Neutrophil (primary cell): ENCODE data around the gene RET.

ENCODE experiments used
- H3K27ac ChIP-seq: fragments of 200-600 bp; sonication (generic); 2 replicates; pipeline ENCODE4 v1.5.1; 2016; ENCODE audit warnings: mild to moderate bottlenecking, moderate library complexity
- H3K27me3 ChIP-seq: fragments of 200-600 bp; sonication (generic); 2 replicates; pipeline ENCODE4 v1.6.0; 2016; ENCODE audit warnings: mild to moderate bottlenecking
- H3K36me3 ChIP-seq: fragments of 200-600 bp; sonication (generic); 2 replicates; pipeline ENCODE4 v1.5.1; 2017
- H3K4me1 ChIP-seq, 2 experiments: fragments of 200-600 bp in 1 of 2; sonication (generic) in 1 of 2; 1 replicate in 1 of 2; 2 replicates in 1 of 2; pipeline versions ENCODE4 v1.5.1 to v1.6.1; 2013 to 2016; ENCODE audit warnings: low read depth in 1 of 2, low read length in 1 of 2, mild to moderate bottlenecking in 1 of 2, moderate library complexity in 1 of 2; ENCODE audit not compliant: control insufficient read depth in 1 of 2, insufficient read depth in 1 of 2
- H3K4me3 ChIP-seq, 2 experiments: fragments of 200-600 bp in 1 of 2; sonication (generic) in 1 of 2; 1 replicate in 1 of 2; 2 replicates in 1 of 2; pipeline ENCODE4 v1.5.1; 2013 to 2016; ENCODE audit warnings: low read depth in 1 of 2, low read length in 1 of 2, mild to moderate bottlenecking in 1 of 2, moderate library complexity in 1 of 2
- H3K9me3 ChIP-seq: fragments of 200-600 bp; sonication (generic); 2 replicates; pipeline ENCODE4 v1.5.1; 2016
- TF ChIP-seq, protein P1 (sequence below): fragments of 200-600 bp; sonication (generic); IDR thresholded peaks from 2 replicates; pipeline ENCODE4 v1.5.1; 2016; ENCODE audit warnings: antibody characterized with exemption

The RET gene

DNA sequence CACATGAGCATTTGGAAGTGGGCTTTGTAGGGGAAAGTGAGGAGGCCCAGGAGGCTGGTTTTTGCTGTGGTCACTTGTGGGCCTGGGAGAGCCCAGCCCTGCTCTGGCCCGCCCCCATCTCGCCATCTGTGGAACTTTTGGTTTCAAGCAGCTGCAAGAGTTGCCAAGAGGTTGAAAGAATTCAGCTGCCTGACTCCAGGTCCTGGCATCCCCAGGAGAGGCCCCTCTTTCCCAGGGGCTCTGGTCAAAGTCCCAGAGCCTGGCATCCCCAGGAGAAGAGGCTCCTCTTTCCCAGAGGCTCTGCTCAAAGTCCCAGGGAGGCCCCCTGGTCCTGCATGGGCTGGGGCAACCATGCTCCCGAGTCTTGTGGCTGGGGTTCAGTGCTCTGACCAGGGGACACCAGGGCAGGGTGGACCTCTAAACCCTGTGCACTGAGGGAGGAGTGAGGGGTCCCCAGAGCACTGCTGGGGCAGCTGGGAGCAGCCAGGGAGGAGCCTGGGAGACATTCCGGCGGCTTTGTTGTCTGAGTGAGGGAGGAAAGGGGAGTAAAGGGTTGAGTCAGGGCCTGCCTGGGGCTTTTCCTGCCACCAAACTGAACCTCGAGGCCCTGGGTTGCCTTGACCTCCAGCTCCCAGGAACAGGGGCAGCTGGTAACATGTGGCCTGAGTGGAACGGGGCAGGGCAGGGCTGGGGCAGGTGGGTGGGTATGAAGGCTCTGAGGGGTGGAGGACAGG is 33.6 kb downstream of the RET start:
- Histone ChIP-seq H3K27ac (no peak overlapping the region), H3K9me3 (no peaks in the 10 kb centered on the region), H3K27me3 (no peaks in the 10 kb centered on the region), H3K4me1 (peaks cover 11 to 14% of the 10 kb centered on the region in 2 experiments), H3K36me3 (no peaks in the 10 kb centered on the region), H3K4me3 (no peak overlapping the region)
- TF ChIP-seq, protein P1, sequence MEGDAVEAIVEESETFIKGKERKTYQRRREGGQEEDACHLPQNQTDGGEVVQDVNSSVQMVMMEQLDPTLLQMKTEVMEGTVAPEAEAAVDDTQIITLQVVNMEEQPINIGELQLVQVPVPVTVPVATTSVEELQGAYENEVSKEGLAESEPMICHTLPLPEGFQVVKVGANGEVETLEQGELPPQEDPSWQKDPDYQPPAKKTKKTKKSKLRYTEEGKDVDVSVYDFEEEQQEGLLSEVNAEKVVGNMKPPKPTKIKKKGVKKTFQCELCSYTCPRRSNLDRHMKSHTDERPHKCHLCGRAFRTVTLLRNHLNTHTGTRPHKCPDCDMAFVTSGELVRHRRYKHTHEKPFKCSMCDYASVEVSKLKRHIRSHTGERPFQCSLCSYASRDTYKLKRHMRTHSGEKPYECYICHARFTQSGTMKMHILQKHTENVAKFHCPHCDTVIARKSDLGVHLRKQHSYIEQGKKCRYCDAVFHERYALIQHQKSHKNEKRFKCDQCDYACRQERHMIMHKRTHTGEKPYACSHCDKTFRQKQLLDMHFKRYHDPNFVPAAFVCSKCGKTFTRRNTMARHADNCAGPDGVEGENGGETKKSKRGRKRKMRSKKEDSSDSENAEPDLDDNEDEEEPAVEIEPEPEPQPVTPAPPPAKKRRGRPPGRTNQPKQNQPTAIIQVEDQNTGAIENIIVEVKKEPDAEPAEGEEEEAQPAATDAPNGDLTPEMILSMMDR, result no peak

DNA sequence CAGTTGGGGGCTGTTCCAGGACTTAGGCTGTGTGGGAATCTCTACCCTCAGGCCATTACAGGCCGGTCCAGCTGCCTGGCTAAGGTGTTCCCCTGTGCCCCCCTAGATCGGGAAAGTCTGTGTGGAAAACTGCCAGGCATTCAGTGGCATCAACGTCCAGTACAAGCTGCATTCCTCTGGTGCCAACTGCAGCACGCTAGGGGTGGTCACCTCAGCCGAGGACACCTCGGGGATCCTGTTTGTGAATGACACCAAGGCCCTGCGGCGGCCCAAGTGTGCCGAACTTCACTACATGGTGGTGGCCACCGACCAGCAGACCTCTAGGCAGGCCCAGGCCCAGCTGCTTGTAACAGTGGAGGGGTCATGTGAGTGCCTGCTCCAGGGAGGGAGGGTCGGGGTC is 34.2 kb downstream of the RET start:
- TF ChIP-seq, protein P1, result no peak
- no peak overlapping the region for H3K27ac ChIP-seq
- no peak overlapping the region for H3K4me3 ChIP-seq
- no peaks in the 10 kb centered on the region for H3K27me3 ChIP-seq
- H3K4me1 ChIP-seq, result peaks cover 5 to 8% of the 10 kb centered on the region in 2 experiments
- H3K9me3 ChIP-seq, result no peaks in the 10 kb centered on the region
- H3K36me3 ChIP-seq, result no peaks in the 10 kb centered on the region

GRCh38 chr10:43111921-43112607 is 35.2 kb downstream of the RET start:
- no peak overlapping the region for H3K4me3 ChIP-seq
- H3K4me1 ChIP-seq, result no peaks in the 10 kb centered on the region
- no peaks in the 10 kb centered on the region for H3K27me3 ChIP-seq
- no peaks in the 10 kb centered on the region for H3K9me3 ChIP-seq
- H3K27ac ChIP-seq, result no peak overlapping the region
- H3K36me3 ChIP-seq, result no peaks in the 10 kb centered on the region
- TF ChIP-seq, protein P1, result no peak

- no peak overlapping the region for H3K27ac ChIP-seq
- H3K4me3 ChIP-seq, result no peak overlapping the region
- H3K9me3 ChIP-seq, result no peaks in the 10 kb centered on the region
- H3K36me3 ChIP-seq, result no peaks in the 10 kb centered on the region
- TF ChIP-seq, protein P1, result no peak
- no peaks in the 10 kb centered on the region for H3K4me1 ChIP-seq
- H3K27me3 ChIP-seq, result no peaks in the 10 kb centered on the region
Measured at GRCh38 chr10:43112608-43112961, 35.7 kb downstream of the RET start.

GRCh38 chr10:43113201-43114087 is 36.6 kb downstream of the RET start:
- TF ChIP-seq, protein P1, result no peak
- H3K27me3 ChIP-seq, result no peaks in the 10 kb centered on the region
- H3K36me3 ChIP-seq, result no peaks in the 10 kb centered on the region
- H3K9me3 ChIP-seq, result no peaks in the 10 kb centered on the region
- H3K4me1 ChIP-seq, result no peaks in the 10 kb centered on the region
- H3K27ac ChIP-seq, result no peak overlapping the region
- H3K4me3 ChIP-seq, result no peak overlapping the region
